ENCODE results near the gene PKNOX2. TPM values are rescaled to one million over a fixed set of nuclear protein-coding genes. Genes with fewer than 3 reads are reported as not detected.

Gene PKNOX2
- total and polyA plus RNA-seq, 10 of the 15 experiments (the other 5 are each of a cell fraction or from before 2014, with no cell fraction given): not detected

GRCh38 chr11:125286486-125286885 lies 121.9 kb downstream of the PKNOX2 start:
- H3K27ac ChIP-seq (ENCODE audit: control insufficient read depth, insufficient read depth): no peak overlapping the region
- no TSS peak for BruUV-seq (replicated peaks)
- in situ Hi-C loops (cut with MboI) (no loop called here), intact Hi-C loops (cut with micrococcal nuclease; ENCODE audit: unreplicated experiment) (no loop called here)
- SMC1A ChIA-PET (ENCODE audit: uncharacterized antibody, unreplicated experiment): no interaction called here
- CTCF ChIA-PET: no interaction called here
- no peak for FAIRE-seq
- no peak overlapping the region for H3K4me3 ChIP-seq
- POLR2A ChIA-PET: no interaction called here
- no peaks in the 10 kb centered on the region for H3K9me3 ChIP-seq (replicated peaks; ENCODE audit: control insufficient read depth, insufficient read depth, low read length)
- peaks cover 0 to 7% of the 10 kb centered on the region in 2 experiments; a peak in 2 of 4 replicates for H3K27me3 ChIP-seq (replicated peaks in 1 of 2; ENCODE audit: control insufficient read depth in 2 of 2, insufficient read depth in 2 of 2, low read length in 1 of 2)
- H3K36me3 ChIP-seq (ENCODE audit: control insufficient read depth in 2 of 2, insufficient read depth in 2 of 2, low read length in 1 of 2): no peaks in the 10 kb centered on the region
- ATAC-seq: no peak
- H2AFZ ChIP-seq (ENCODE audit: control insufficient read depth, low read depth, low read length): no peak overlapping the region
- RAD21 ChIA-PET (ENCODE audit: unreplicated experiment): no interaction called here
- H3K79me2 ChIP-seq (ENCODE audit: control insufficient read depth, insufficient read depth, low read length): no peaks in the 10 kb centered on the region
- H3K4me1 ChIP-seq (ENCODE audit: control insufficient read depth, insufficient read depth, low read length): no peaks in the 10 kb centered on the region
- no peaks in the 10 kb centered on the region for H4K20me1 ChIP-seq (ENCODE audit: control insufficient read depth, insufficient read depth)
- no peak overlapping the region for H3K9ac ChIP-seq (ENCODE audit: control insufficient read depth, insufficient read depth, low read length)
- DNase-seq (ENCODE audit: low read depth, low spot score): no peak
- H3K4me2 ChIP-seq (ENCODE audit: control insufficient read depth, insufficient read depth): no peak overlapping the region
- TF ChIP-seq YY1 (IDR thresholded peaks at IDR 0.05; ENCODE audit: low read depth, low read length): no peak
- TF ChIP-seq MYB (IDR thresholded peaks at IDR 0.05; ENCODE audit: borderline replicate concordance, low read depth, low read length): no peak
- TF ChIP-seq CBX3 (IDR thresholded peaks at IDR 0.05; ENCODE audit: borderline replicate concordance, low read depth): no peak
- TF ChIP-seq CBFB (IDR thresholded peaks at IDR 0.05; ENCODE audit: low read depth): no peak
- no peak for TF ChIP-seq SPI1 (IDR thresholded peaks at IDR 0.05; ENCODE audit: borderline replicate concordance, insufficient read depth, low read depth, low read length)
- TF ChIP-seq MXI1 (IDR thresholded peaks at IDR 0.05; ENCODE audit: low read depth, low read length): no peak
- no peak for TF ChIP-seq ZNF217 (IDR thresholded peaks at IDR 0.05)
- TF ChIP-seq MTA2 (IDR thresholded peaks at IDR 0.05; ENCODE audit: low read depth): no peak
- TF ChIP-seq EED (IDR thresholded peaks at IDR 0.05; ENCODE audit: low read depth): no peak
- no peak for TF ChIP-seq ZBTB40 (IDR thresholded peaks at IDR 0.05; ENCODE audit: borderline replicate concordance)
- TF ChIP-seq MYC (IDR thresholded peaks at IDR 0.05; ENCODE audit: insufficient read depth, insufficient read length, insufficient replicate concordance, low read length, severe bottlenecking): no peak
- TF ChIP-seq CBX5 (IDR thresholded peaks at IDR 0.05; ENCODE audit: low read depth): no peak
- TF ChIP-seq RFX5 (IDR thresholded peaks at IDR 0.05; ENCODE audit: low read depth, low read length): no peak
- TF ChIP-seq ETV6 (conservative IDR thresholded peaks at IDR 0.05 in 1 of 2, IDR thresholded peaks at IDR 0.05 in 1 of 2; ENCODE audit: borderline replicate concordance in 1 of 2, low read depth in 1 of 2): no peak
- no peak for TF ChIP-seq TARDBP (IDR thresholded peaks at IDR 0.05; ENCODE audit: borderline replicate concordance)
- no peak for TF ChIP-seq CHD1 (IDR thresholded peaks at IDR 0.05; ENCODE audit: low read depth, low read length)
- TF ChIP-seq STAT1 (conservative IDR thresholded peaks at IDR 0.05): no peak
- TF ChIP-seq HCFC1 (IDR thresholded peaks at IDR 0.05; ENCODE audit: low read length): no peak
- 35% methylated on average over 8 of the region's 8 CpGs for WGBS (ENCODE audit: insufficient coverage, insufficient replicate concordance, low lambda C conversion rate, missing lambda C conversion rate)

All from GM12878 (cell line).